Measurements from ENCODE around the gene MPHOSPH10.
"Not testable (repeated sequence)": the region's sequence is repeated elsewhere in the genome, so short reads cannot be mapped to it uniquely, and the experiment has no call there.

MPHOSPH10 gene

DNA sequence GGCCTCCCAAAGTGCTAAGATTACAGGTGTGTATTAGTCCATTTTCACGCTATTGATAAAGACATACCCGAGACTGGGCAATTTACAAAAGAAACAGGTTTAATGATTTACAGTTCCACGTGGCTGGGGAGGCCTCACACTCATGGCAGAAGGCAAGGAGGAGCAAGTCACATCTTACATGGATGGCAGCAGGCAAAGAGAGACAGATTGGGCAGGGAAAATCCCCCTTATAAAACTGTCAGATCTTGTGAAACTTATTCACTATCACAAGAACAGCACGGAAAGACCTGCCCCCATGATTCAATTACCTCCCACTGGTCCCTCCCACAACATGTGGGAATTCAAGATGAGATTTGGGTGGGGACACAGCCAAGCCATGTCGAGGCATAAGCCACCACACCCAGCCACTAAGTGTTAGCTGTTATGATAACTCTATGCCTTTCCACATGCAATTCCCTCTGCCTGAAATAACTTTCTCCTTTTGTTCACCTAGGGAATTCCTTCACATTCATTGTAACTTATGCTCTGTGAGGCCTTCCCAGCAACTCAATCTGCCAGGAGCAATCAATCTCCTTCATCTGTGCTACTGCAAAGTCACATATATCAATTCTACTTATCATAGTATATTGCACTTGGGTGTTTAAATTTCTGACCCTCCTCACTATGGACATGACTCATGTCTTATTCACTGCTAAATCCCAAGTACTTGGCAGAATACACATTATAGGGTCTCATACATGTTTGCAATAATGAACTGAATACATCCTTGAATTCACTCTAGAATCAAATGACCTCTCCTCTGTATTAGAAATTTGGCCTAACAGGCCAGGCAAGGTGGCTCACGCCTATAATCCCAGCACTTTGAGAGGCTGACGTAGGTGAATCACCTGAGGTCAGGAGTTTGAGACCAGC lies 7.8 kb upstream of the MPHOSPH10 start:
- TF ChIP-seq POU2F2 (IDR thresholded peaks at IDR 0.05; ENCODE audit: low read depth, low read length) (no peak), POLR2AphosphoS5 (IDR thresholded peaks at IDR 0.05; ENCODE audit: low read depth, low read length) (no peak), TAF1 (IDR thresholded peaks at IDR 0.05; ENCODE audit: low read depth, low read length) (no peak), SPI1 (IDR thresholded peaks at IDR 0.05; ENCODE audit: low read depth, low read length) (no peak), POLR2A (IDR thresholded peaks at IDR 0.05; ENCODE audit: low read depth, low read length) (no peak), PAX5 (IDR thresholded peaks at IDR 0.05; ENCODE audit: insufficient read depth, low read length, severe bottlenecking) (no peak)
- no peak for DNase-seq (ENCODE audit: insufficient read length, low spot score)
- FAIRE-seq = no peak

DNA sequence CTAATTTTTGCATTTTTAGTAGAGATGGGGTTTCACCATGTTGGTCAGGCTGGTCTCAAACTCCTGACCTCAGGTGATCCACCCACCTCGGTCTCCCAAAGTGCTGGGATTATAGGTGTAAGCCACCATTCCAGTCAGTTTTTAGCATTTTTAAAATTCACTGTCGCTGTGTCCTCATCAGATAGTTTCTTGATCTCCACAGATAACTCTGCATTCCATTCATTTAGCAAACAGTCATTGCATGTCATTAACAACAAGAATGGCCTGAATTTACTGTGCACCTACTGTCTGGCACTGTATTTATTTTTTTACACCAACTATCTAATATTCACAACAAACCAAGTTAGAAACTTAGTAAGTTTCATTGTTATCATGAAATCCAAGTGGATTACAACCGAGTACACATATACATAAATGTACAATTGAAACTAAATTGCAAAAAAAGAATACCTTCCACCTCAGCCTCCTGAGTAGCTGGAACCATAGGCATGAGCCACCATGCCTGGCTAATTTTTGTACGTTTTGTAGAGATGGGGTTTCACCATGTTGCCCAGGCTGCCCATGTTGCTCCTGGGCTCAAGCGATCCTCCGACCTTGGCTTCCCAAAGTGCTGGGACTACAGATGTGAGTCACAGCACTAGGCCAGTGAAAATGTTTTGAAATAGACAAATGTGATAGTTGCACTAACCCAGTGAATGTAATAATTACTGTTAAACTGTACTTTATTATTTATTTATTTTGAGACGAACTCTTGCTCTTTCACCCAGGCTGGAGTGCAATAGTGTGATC lies 4.7 kb upstream of the MPHOSPH10 start:
- FAIRE-seq (no peak), DNase-seq (ENCODE audit: insufficient read length, low spot score) (no peak)
- TF ChIP-seq POLR2A (IDR thresholded peaks at IDR 0.05; ENCODE audit: low read depth, low read length) (no peak), SPI1 (IDR thresholded peaks at IDR 0.05; ENCODE audit: low read depth, low read length) (no peak), POU2F2 (IDR thresholded peaks at IDR 0.05; ENCODE audit: low read depth, low read length) (no peak), TAF1 (IDR thresholded peaks at IDR 0.05; ENCODE audit: low read depth, low read length) (no peak), PAX5 (IDR thresholded peaks at IDR 0.05; ENCODE audit: insufficient read depth, low read length, severe bottlenecking) (no peak), POLR2AphosphoS5 (IDR thresholded peaks at IDR 0.05; ENCODE audit: low read depth, low read length) (no peak)

DNA sequence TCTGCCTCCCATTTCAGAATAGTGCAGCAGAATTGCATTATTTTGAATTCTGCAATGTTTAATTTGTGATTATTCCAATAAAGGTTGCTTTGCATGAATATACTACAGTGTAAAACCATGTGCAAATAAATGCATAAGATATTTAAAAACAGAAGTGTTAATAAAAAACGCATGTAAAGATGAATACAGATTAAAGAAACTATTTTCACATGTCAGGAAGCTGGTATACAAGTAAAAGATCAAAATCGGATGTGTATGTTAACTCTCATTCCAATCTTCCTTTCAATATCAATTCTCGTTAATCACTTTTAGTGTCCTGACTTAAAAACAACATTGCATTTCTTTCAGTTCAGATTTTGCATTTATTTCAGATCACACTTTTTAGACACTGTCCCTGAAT lies 3.5 kb upstream of the MPHOSPH10 start:
- DNase-seq (ENCODE audit: insufficient read length, low spot score) (no peak), FAIRE-seq (no peak)
- TF ChIP-seq PAX5 (IDR thresholded peaks at IDR 0.05; ENCODE audit: insufficient read depth, low read length, severe bottlenecking) = no peak
- no peak for TF ChIP-seq SPI1 (IDR thresholded peaks at IDR 0.05; ENCODE audit: low read depth, low read length)
- no peak for TF ChIP-seq POLR2AphosphoS5 (IDR thresholded peaks at IDR 0.05; ENCODE audit: low read depth, low read length)
- no peak for TF ChIP-seq POLR2A (IDR thresholded peaks at IDR 0.05; ENCODE audit: low read depth, low read length)
- no peak for TF ChIP-seq TAF1 (IDR thresholded peaks at IDR 0.05; ENCODE audit: low read depth, low read length)
- no peak for TF ChIP-seq POU2F2 (IDR thresholded peaks at IDR 0.05; ENCODE audit: low read depth, low read length)

DNA sequence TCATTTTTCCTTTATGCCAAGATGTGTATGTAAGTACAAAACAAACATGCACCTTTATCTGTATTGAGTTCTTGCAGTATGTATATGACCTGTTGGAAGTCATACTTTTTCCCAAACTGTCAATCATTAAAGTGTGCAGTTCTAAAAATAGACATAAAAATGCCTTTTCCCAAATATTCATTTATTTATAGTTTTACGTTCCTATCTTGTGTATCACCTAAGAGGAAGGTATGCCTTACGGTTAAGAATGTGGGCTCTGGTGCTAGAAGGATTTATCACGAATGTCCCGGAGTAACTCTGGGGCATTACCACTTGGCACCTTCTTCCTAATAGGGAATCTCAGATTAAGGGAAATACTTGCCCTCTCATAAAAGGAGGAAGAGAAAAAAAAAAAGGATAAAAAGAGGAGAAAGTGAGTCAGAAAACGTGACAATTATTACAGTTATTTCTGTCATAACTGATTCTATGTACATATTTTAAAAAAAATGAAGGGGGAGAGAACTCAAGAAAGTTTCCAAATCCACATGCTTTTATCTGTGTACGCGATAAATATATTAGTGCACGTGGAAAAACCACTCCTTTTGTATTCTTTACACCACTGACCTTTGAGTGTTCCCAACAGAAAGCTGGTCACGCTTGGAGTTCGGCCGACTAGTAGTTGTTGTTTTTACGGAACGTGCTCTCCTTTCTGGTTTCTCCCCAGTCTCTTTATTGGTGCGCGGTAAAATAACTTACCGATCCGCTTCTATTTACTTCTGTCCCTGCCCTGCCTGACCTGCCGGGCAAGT lies 1.1 kb upstream of the MPHOSPH10 start:
- FAIRE-seq (no peak), DNase-seq (ENCODE audit: insufficient read length, low spot score) (no peak)
- TF ChIP-seq PAX5 (IDR thresholded peaks at IDR 0.05; ENCODE audit: insufficient read depth, low read length, severe bottlenecking) = no peak
- TF ChIP-seq SPI1 (IDR thresholded peaks at IDR 0.05; ENCODE audit: low read depth, low read length) = no peak
- no peak for TF ChIP-seq TAF1 (IDR thresholded peaks at IDR 0.05; ENCODE audit: low read depth, low read length)
- no peak for TF ChIP-seq POU2F2 (IDR thresholded peaks at IDR 0.05; ENCODE audit: low read depth, low read length)

DNA sequence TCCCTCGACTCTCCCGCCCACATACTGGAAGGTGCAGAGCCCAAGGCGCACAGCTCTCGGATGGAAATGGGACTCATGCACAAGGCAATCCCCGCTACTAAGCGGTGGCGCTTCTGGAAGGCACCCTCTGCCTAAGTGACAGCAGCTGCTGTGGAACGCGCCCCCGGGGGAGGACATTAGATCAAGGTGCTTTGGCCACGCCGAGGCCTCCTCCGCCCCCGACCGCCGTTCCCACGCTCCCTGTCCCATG lies 607 bp upstream of the MPHOSPH10 start:
- DNase-seq (ENCODE audit: insufficient read length, low spot score) (peak; percentile 16), FAIRE-seq (no peak)
- no peak for TF ChIP-seq POU2F2 (IDR thresholded peaks at IDR 0.05; ENCODE audit: low read depth, low read length)

DNA sequence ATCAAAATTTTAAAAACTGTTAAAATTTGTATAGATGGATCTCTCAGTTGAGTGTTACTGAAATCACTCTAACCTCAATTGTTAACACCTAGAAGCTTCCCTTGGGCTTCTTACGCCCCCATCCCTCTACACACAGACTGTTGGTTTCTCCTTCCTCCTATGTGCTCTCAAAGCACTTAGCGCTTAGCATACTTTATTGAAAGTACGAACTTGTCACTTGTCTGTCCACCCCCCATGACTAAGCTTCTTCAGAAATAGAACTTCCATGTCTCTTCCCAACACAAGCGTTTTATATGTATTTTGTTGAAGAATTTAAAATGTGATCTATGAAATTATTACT lies 441 bp downstream of the MPHOSPH10 start:
- no peak for DNase-seq (ENCODE audit: insufficient read length, low spot score)
- FAIRE-seq = no peak
- TF ChIP-seq PAX5 (IDR thresholded peaks at IDR 0.05; ENCODE audit: insufficient read depth, low read length, severe bottlenecking) = no peak
- TF ChIP-seq POU2F2 (IDR thresholded peaks at IDR 0.05; ENCODE audit: low read depth, low read length) = no peak
- TF ChIP-seq TAF1 (IDR thresholded peaks at IDR 0.05; ENCODE audit: low read depth, low read length) = no peak
- no peak for TF ChIP-seq POLR2AphosphoS5 (IDR thresholded peaks at IDR 0.05; ENCODE audit: low read depth, low read length)
- no peak for TF ChIP-seq SPI1 (IDR thresholded peaks at IDR 0.05; ENCODE audit: low read depth, low read length)
- TF ChIP-seq POLR2A (IDR thresholded peaks at IDR 0.05; ENCODE audit: low read depth, low read length) = no peak

DNA sequence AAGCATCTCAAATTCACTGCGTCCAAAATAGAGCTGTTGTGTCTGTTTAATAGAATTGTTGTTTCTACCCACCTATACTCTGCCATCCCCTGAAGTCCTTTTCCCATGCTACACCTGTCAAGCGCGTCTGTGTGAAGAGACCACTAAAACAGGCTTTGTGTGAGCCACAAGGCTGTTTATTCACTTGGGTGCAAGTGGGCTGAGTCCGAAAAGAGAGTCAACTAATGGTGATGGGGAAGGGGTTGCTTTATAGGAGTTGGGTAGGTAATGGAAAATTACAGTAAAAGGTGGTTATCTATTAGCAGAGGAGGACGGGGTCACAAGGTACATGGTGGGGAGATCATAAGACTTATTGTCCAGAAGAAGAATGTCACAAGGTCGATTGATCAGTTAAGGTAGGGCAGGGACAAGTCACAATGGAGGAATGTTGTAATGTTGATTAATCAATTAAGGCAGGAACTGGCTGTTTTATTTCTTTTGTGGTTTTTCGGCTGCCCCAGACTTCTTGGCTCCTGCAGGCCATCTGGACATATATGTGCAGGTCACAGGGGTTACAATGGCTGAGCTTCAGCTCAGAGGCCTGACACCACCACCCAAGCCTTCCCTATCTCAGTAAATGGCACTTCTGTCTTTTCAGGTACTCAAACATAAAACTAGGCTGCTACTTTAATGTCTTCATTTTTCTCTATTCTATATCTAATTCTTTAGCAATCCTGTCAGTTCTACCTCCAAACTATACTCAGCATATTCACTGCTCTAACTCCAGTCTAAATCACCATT lies 1.1 kb downstream of the MPHOSPH10 start:
- DNase-seq (ENCODE audit: insufficient read length, low spot score); FAIRE-seq: not testable (repeated sequence)

DNA sequence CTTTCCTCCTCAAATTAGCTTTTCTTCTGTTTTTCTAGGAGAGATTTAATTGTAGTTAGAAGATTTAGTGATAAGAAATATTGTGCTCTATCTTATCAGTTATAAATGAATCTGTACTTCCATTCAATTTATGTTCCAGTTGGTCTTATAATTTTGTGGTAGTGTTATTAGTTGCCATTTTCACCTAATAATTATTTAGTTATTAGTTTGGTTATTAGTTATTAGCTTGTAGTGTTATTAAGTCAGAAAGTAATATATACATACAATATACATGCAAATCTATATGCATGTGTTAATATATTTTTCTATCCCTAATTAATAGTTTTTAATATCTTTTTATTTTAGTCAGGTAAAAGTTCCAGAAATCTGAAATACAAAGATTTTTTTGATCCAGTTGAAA lies 3.2 kb downstream of the MPHOSPH10 start:
- FAIRE-seq (no peak), DNase-seq (ENCODE audit: insufficient read length, low spot score) (no peak)
- no peak for TF ChIP-seq SPI1 (IDR thresholded peaks at IDR 0.05; ENCODE audit: low read depth, low read length)
- TF ChIP-seq POLR2A (IDR thresholded peaks at IDR 0.05; ENCODE audit: low read depth, low read length) = no peak
- TF ChIP-seq POU2F2 (IDR thresholded peaks at IDR 0.05; ENCODE audit: low read depth, low read length) = no peak
- no peak for TF ChIP-seq PAX5 (IDR thresholded peaks at IDR 0.05; ENCODE audit: insufficient read depth, low read length, severe bottlenecking)
- TF ChIP-seq TAF1 (IDR thresholded peaks at IDR 0.05; ENCODE audit: low read depth, low read length) = no peak
- TF ChIP-seq POLR2AphosphoS5 (IDR thresholded peaks at IDR 0.05; ENCODE audit: low read depth, low read length) = no peak

DNA sequence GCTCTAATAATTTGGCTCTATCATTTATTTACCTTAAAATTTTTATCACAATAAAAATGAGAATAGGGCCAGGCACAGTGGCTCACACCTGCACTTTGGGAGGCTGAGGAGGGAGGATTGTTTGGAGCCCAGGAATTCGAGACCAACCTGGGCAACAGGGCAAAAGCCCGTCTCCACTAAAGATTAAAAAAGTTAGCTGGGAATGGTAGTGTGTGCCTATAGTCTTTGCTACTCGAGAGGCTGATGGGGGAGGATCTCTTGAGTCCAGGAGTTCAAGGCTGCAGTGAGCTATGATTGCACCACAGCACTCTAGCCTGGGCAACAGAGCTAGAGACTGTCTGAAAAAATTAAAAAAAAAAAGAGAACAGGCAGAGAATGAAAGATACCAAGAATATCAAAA lies 5.7 kb downstream of the MPHOSPH10 start:
- no peak for FAIRE-seq
- TF ChIP-seq POLR2AphosphoS5 (IDR thresholded peaks at IDR 0.05; ENCODE audit: low read depth, low read length) (no peak), SPI1 (IDR thresholded peaks at IDR 0.05; ENCODE audit: low read depth, low read length) (no peak), POLR2A (IDR thresholded peaks at IDR 0.05; ENCODE audit: low read depth, low read length) (no peak), TAF1 (IDR thresholded peaks at IDR 0.05; ENCODE audit: low read depth, low read length) (no peak), POU2F2 (IDR thresholded peaks at IDR 0.05; ENCODE audit: low read depth, low read length) (no peak), PAX5 (IDR thresholded peaks at IDR 0.05; ENCODE audit: insufficient read depth, low read length, severe bottlenecking) (no peak)
- DNase-seq (ENCODE audit: insufficient read length, low spot score) = no peak

All from GM12891 (cell line).